ENCODE data around the gene E2F7. TPM values are rescaled to one million over a fixed set of nuclear protein-coding genes. Genes with fewer than 3 reads are reported as not detected.

Gene E2F7
- total RNA-seq, 1 donor: 10.4 TPM

DNA sequence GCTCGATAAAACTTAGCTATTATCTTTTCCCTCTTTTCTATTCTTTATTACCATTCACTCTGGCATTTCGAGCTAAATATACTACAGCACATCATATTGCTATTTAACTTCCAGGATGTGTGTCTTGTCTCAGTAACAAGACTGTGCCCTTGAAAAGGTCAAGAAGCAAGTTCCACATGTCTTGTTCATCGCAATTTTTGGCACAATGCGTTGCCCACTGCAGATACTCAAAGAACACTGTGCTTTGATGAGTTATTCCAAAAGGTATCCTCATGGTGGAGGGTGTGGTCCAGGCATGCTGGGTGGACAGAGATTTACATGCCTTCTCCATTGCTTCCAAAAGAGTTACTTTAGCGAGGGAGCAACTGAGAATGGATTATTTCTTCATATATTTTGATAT lies 6.6 kb downstream of the E2F7 start:
- H3K4me3 ChIP-seq (ENCODE audit: low read depth, low read length): no peak overlapping the region
- TF ChIP-seq, protein P1, sequence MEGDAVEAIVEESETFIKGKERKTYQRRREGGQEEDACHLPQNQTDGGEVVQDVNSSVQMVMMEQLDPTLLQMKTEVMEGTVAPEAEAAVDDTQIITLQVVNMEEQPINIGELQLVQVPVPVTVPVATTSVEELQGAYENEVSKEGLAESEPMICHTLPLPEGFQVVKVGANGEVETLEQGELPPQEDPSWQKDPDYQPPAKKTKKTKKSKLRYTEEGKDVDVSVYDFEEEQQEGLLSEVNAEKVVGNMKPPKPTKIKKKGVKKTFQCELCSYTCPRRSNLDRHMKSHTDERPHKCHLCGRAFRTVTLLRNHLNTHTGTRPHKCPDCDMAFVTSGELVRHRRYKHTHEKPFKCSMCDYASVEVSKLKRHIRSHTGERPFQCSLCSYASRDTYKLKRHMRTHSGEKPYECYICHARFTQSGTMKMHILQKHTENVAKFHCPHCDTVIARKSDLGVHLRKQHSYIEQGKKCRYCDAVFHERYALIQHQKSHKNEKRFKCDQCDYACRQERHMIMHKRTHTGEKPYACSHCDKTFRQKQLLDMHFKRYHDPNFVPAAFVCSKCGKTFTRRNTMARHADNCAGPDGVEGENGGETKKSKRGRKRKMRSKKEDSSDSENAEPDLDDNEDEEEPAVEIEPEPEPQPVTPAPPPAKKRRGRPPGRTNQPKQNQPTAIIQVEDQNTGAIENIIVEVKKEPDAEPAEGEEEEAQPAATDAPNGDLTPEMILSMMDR (IDR thresholded peaks at IDR 0.05; ENCODE audit: insufficient read depth, low read depth, low read length): no peak
- no peak for DNase-seq (ENCODE audit: low read depth)

DNA sequence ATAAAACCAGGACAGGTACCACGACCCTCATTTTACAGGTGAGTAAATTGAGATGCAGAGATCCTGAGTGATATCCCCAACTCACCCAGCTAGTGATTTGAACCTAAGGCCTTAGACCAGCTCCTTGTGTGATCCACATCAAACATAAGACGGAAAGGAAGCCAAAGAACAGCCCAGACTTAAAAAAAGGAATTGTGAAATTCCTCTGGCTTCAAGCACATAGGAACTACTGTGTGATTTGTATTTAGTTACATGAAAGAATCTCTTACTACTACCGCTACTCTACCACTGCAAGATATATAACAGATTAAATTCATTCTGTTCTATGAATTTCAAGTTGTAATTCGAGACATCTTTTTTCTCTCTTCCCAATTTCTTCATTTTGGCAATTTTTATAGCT lies 10.5 kb downstream of the E2F7 start:
- DNase-seq (ENCODE audit: low read depth): no peak
- H3K4me3 ChIP-seq (ENCODE audit: low read depth, low read length): no peak overlapping the region
- TF ChIP-seq, protein P1 (IDR thresholded peaks at IDR 0.05; ENCODE audit: insufficient read depth, low read depth, low read length): no peak

DNA sequence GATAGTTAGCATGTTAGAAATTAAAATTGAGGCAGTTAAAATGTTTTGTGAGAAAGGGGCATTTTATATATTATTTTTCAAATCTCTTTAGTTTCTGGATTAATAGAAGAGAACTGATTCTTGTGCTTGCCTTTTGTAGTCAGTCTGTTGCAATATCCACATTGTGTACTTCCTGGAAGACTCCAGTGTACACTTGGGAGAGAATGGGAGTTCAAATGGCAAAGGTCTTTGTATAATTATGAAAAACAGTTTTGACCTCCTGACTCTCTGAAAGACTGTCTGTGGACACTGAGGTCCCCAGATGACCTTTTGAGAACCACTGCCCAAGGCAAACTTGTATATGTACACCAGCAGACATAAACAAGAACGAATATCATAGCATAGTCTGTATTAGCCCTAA lies 12.1 kb downstream of the E2F7 start:
- TF ChIP-seq, protein P1 (IDR thresholded peaks at IDR 0.05; ENCODE audit: insufficient read depth, low read depth, low read length): no peak
- H3K4me3 ChIP-seq (ENCODE audit: low read depth, low read length): no peak overlapping the region
- DNase-seq (ENCODE audit: low read depth): no peak

DNA sequence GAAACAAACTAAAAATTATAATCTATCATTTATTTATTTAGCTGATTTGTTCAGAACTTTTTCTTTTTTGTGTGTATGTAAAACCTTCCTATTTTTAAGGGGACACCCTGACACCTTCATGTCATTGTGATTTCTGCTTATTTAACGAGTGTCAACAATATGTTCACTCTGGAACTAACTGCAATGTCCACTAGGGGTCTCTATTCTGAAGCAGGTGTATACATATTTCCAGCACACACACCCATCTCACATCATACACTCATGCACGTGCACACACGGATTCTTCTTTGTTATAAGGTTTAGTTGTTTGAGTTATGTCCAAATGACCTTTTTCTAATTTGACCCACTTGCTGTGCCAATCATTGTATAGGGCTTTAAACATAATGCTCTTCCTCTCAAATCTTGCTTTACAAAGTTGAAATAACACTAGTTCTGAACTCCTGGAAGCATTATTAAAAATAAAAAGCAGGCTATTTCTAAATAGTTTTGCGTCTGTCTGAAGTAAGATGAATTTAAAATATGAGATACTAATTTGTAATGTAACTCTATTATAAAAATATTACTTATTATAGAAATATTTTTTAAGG lies 15.5 kb downstream of the E2F7 start:
- TF ChIP-seq, protein P1 (IDR thresholded peaks at IDR 0.05; ENCODE audit: insufficient read depth, low read depth, low read length): peak; percentile 86
- no peak overlapping the region for H3K4me3 ChIP-seq (ENCODE audit: low read depth, low read length)
- peak; percentile 71 for DNase-seq (ENCODE audit: low read depth)

DNA sequence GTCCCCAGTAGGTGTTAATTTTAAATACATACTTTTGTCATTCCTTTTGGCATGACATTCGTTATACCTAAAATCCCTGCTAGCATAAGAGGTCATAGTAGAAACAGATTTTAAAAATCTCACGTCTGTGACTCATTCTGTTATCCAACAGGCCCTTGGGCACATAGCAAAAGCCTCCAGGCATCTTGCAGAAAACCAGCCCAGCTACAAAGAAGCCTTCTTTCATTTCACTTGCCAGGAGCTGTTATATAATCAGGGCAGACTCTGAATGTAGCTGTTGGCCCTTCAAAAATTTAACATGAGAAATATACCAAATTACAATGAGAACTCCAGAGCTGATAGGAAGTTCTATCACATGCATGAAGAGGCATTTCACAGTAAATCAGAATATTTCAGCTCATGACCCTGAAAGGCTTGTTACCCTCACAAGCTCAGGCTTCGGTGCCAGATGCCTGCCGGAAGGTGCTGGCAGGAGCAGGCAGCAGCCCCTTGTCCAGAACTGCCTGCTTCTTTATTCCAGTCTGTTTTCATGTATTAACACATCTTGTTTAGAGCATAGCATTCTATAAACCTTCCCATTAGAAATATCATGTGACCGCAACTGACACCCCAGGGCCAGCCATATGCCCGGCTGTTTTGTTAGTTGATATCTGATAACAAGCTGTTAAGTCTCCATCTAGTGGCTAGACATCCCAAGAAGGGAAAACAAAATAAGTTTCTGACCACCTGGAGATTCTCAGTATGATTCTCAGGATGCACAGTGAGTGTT lies 17.8 kb downstream of the E2F7 start:
- H3K4me3 ChIP-seq (ENCODE audit: low read depth, low read length): no peak overlapping the region
- DNase-seq (ENCODE audit: low read depth): no peak
- TF ChIP-seq, protein P1 (IDR thresholded peaks at IDR 0.05; ENCODE audit: insufficient read depth, low read depth, low read length): peak; percentile 19

DNA sequence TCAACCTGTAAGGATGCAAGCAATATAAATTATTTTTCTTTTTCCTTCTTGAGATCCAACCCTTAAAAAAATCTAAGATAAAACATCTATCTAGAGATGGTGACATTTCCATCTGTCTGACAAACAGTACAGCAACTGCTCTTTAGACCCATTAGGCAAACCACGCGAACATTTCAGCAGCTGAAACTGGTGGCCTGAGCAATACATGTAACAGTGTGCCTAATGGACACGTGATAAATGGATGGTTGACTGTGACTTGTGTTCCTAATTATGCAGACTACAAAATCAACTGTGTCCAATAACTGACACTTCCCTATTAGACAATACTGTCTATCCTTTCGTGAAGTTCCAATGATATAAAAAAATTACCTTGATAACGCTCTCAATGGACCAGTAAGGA lies 18.9 kb downstream of the E2F7 start:
- DNase-seq (ENCODE audit: low read depth): no peak
- no peak overlapping the region for H3K4me3 ChIP-seq (ENCODE audit: low read depth, low read length)
- TF ChIP-seq, protein P1 (IDR thresholded peaks at IDR 0.05; ENCODE audit: insufficient read depth, low read depth, low read length): no peak

Measured in fibroblast of villous mesenchyme (primary cell).